SKM-1 (cell line): Measurements from ENCODE around the gene NYNRIN.

Experiments used
- DNase-seq: peaks from one replicate; lab custom pipeline; 2025; ENCODE audit not compliant: unreplicated experiment; lab: John Stamatoyannopoulos, UW

The NYNRIN gene

DNA sequence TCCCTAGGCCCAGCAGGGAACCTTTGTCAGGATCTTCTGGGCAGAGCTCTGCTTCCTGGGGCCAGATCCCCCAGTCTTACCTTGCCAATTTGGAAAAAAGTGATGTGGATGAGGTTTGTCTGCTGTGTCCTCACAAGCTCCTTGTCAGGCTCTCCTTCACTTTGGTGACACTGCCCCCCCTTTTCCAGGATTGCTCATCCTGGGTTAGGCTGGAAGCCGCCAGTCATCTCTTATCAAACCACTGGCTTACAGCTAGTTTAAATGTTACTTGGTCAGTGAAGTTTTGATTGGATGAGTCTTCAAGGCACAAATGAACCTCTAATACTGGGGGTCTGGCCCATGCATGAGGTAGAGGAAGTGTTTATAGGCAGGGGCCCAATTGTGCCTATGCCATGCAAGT is 15.3 kb downstream of the NYNRIN start:
- no peak for DNase-seq

DNA sequence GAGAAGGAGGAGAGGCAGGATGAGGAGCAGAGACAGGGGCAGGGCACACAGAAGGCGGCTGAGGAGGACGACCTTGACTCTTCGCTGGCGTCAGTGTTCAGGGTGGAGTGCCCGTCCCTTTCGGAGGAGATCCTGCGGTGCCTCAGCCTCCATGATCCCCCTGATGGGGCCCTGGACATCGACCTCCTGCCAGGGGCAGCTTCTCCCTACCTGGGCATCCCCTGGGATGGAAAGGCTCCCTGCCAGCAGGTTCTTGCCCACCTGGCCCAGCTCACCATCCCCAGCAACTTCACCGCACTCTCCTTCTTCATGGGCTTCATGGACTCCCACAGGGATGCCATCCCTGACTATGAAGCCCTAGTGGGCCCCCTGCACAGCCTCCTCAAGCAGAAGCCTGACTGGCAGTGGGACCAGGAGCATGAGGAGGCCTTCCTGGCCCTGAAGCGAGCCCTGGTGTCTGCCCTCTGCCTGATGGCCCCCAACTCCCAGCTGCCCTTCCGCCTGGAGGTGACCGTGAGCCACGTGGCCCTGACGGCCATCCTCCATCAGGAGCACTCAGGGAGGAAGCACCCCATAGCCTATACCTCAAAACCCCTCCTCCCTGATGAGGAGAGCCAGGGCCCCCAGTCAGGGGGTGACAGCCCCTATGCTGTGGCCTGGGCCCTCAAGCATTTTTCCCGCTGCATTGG is 16.1 kb downstream of the NYNRIN start:
- DNase-seq, result no peak

DNA sequence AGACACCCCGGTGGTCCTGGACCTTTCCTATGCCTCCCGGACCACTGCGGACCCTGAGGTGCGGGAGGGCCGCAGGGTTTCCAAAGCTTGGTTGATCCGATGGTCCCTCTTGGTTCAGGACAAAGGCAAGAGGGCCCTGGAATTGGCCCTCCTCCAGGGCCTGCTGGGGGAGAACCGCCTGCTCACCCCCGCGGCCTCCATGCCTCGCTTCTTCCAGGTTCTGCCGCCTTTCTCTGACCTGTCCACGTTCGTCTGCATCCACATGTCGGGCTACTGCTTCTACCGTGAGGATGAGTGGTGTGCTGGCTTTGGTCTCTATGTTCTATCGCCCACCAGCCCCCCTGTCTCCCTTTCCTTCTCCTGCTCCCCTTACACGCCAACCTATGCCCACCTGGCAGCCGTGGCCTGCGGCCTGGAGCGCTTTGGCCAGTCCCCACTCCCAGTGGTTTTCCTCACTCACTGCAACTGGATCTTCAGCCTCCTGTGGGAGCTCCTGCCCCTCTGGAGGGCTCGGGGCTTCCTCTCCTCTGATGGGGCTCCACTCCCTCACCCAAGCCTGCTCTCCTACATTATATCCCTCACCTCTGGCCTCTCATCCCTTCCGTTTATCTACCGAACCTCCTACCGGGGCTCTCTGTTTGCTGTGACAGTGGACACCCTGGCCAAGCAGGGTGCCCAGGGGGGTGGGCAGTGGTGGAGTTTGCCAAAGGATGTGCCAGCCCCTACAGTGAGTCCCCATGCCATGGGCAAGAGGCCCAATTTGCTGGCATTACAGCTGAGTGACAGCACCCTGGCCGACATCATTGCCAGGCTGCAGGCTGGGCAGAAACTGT is 16.8 kb downstream of the NYNRIN start:
- DNase-seq, result no peak

DNA sequence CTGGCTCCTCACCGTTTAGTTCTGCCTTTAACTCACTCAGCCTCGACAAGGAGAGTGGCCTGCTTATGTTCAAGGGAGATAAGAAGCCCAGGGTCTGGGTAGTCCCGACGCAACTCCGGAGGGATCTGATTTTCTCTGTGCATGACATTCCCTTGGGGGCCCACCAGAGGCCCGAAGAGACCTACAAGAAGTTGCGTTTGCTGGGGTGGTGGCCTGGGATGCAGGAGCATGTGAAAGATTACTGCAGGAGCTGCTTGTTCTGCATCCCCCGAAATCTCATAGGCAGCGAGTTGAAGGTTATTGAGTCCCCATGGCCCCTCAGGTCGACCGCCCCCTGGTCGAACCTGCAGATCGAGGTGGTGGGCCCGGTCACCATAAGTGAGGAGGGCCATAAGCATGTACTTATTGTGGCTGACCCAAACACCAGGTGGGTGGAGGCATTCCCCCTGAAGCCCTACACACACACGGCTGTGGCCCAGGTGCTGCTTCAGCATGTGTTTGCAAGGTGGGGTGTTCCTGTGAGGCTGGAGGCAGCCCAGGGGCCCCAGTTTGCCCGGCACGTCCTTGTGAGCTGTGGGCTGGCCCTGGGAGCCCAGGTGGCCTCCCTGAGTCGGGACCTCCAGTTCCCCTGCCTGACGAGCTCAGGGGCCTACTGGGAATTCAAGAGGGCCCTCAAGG is 17.6 kb downstream of the NYNRIN start:
- DNase-seq, result no peak

DNA sequence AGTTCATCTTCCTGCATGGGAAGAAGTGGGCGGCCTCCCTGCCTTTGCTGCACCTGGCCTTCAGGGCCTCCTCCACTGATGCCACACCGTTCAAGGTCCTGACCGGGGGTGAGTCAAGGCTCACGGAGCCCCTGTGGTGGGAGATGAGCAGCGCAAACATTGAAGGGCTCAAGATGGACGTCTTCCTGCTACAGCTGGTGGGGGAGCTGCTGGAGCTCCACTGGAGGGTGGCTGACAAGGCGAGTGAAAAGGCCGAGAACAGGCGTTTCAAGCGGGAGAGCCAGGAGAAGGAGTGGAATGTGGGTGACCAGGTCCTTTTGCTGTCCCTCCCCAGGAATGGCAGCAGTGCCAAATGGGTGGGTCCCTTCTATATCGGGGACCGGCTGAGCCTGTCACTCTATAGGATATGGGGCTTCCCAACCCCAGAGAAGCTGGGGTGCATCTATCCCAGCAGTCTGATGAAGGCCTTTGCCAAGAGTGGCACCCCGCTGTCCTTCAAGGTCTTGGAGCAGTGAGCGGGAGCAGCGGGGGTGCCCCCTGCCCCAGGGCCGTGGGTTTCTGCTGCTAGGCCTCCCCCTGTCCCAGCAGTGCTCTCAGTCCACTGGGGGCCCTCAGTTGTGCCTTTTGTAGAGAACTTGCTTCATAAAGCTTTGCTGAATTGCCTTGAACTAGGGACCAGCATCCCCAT is 18.3 kb downstream of the NYNRIN start:
- DNase-seq, result no peak

DNA sequence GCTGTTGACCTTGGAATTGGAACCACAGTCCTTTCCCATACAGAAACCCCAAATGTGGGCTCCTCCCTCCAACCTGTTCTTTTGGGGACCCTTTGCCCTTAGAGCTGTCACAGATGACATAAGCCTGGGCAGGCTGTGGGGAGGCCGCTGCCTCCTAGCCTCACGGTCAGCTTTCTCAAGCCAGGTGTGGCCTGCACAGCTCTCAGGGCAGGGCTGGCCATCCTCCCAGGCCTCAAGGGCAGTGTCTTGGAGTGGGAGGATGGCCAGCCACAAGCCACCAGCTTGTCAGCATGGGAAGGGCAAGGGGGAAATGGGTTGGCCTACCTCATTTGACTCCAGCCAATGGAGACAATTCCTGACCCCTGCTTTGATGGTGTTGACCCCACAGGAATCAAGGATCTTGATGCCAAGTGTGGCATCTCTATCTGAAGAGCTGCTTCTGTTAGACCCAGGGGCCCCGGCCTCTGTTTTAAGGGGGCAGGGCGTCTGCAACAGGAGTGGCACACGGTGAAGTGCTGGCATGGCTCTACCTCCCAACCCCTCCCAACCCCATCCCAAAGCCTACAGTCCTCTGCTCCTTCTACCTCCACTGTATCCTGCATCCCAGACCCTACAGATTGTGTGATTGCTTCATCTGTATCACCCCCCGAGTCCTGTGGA is 19.2 kb downstream of the NYNRIN start:
- DNase-seq, result no peak

DNA sequence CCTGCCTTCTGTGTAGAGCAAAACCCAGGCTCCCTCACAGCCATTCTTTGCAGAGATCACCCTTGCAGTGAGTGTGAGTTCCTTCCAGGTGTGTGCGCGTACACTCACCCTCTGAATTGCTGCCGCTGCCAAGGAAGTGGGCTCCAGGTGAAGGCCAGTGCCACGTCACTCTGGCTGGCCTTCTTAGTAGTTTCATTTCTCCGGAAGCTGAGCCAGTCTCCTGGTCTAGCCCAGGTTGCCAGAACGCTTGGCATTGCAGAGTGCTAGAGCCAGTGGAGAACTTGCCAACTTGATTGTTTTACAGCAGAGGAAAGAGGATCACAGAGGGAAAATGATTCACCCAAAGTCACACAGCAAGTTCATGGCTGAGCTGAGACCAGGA is 19.7 kb downstream of the NYNRIN start:
- no peak for DNase-seq

DNA sequence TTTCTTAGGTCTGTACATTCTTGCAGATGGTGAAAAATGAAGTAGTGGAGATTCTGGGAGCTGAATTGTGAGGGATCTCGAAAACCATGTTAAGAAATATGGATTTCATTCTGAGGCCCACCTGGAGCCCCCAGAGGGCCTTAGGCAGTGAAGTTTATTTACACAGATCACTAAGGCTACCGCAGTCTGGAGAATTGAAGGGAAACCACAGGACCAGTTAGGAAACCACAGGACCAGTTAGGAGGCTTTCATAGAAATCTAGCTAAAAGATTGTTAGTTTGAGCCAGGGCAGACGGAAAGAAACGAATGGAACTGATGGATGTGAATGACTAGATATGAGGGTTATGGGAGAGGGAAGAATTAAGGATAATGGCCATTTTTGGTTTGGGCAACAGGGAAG is 23.5 kb downstream of the NYNRIN start:
- DNase-seq, result no peak

DNA sequence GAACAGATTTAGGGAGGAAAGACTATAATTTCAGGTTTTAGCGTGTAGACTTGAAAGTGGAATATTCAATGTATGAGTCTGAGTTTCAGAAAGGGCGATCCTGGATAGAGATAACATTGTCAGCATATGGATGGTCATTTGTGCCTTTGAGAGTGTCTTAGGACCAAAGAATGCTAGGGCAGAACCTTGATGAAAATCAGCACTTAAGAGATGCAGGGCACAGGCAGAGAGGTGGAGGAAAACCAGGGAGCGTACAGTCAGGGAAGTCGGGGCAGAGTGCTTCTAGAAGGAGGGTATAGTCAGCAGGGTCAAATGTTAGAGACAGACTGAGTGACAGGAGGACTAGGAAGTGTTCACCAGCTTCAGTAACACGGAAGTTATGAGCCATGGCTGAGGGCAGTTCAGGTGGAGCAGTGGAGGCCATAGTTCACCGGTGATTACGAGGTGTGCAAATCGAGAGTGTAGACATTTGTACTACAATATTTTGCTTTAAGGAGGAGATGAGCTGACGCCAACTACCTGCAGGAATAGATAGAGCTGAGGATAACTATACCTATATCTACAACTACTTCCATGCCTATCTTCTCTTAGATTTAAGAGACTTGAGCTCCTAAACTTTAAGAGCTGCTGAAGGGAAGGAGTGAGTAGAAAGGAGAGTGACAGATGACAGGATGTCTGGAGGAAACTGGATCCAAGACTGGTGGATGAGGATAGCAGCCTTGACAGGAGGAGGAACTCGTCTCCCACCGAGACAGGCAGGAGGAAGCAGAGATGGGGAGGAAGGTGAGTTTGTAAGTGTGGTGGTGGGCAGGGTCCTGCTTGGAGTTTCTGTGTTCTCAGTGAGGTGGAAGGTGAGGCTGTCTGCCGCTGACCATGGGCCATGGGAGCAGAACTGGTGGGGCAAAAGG is 24.1 kb downstream of the NYNRIN start:
- DNase-seq, result no peak

DNA sequence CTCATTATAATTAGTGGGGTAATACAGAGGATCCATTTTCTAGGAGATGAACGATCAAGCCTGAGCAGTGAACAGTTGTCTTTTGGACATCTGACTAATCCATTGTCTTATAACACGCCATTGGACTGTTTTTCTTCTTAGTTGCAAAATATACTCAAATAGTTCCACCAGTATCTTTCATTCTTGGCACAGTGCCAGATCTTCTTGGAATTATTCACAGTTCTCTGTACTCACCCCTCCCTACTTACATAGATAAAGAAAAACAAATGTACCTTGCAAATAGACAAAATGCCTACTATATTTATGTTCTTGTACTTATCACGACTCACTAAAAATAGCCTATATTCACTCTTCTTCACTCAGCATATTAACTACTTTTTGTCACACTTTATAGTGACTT is 26.9 kb downstream of the NYNRIN start:
- DNase-seq, result no peak

DNA sequence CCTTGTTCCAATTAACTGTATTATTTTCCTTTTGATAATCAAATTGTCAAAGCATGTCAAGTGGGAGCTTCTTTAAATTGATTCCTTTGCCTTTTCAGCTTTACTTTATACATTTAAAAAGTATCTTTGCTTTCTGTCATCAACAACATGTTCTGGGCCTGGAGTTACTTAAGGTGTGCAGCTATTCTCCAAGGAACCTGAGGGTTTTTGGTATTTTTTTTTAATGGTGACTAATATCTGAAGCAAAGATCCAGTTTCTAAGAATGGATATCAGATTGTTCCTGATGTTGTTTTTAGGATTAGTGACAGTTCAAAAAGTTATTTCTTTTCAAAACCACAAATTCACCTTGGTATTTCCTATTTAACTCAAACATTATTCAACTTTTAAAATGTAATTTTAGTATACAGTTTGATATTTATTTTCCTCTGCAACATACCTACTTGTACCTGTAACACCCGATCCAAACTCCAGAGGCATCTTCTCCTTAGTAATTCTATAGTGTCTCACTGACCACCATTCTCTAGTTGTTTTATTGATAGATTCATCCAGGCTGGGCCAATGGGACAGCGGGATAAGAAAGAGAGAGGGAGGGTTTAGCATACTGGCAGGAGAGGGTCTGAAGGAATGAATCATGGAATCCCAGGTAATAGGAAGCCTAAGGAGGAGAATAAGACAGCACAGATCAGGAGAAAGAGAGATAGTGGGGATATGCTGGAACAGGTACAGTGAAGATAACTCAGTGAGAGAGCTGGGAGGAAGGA is 27.5 kb downstream of the NYNRIN start:
- DNase-seq, result no peak

DNA sequence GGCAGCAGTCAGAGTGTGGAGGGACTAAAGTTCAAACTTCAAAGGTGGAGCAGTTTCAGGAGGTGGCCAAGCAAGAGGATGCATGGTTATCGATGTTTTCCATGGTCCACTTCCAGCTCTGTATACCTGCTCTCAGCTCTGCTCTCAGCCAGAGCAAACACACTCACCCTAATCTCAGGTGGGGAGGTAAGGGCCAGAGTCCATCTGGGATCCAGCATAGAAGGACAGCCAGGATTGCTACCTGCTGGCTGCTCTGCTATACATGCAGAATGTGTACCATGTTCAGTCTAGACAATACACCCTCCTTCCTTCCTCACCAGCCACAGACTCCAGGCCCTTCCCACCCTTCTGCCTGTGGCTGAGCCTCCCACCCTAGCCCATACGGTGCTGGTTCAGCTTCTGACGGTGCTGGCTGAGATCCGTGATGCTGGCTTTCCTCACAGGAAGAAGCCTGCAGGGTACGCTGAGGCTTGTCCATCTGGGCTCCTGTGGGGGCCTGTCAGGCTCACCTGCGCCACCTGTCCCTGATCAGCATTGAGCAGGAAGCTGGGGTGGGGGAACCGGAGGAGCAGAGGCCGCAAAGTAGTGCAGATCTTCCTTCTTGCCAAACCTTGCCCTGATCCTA is 28.2 kb downstream of the NYNRIN start:
- DNase-seq, result no peak

DNA sequence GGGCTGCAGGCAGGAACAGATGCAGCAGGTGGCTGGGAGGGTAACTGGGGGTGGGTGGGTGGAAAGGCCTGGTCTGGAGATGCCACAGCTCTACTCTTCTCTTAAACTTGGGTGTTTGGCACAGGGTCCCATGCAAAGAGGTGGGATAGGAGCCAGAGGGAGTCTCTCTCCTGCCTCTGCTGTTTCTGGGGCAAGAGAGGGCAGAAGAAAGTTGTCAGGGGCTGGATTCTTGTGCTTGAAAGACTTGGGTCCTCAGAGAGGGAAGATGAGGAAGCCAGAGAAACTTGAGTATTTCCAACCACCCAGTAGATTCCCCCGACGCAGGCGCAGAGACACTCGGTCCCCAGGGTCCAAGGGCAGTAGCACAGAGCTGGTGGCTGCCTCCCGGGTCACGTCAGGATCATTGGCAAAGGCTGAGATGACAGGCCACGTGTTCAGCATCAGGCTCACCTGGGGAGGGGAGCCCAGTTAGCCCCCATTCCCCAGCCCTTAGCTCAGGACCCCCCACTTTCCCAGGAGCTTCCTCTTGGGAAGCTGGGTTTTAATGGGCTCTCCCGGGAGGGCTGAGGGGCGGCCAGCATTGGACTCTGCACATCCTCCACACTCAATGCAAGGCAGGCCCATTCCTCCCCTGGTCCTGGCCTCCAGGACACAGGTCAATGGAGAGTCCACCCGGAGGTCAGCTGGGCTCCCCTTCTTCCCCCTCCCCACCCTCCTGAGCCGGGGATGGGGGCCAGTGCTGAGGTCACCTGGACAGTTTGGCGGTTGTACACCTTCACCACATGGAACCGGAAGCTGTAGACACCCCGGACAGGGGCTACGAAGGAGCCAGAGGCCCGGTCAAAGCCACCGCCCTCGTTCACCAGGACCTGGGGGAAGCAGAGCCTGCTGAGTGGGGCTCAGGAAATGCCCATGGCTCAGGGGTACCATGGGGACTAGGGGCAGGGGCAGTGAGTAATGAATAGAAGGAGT is 29.0 kb downstream of the NYNRIN start:
- no peak for DNase-seq

DNA sequence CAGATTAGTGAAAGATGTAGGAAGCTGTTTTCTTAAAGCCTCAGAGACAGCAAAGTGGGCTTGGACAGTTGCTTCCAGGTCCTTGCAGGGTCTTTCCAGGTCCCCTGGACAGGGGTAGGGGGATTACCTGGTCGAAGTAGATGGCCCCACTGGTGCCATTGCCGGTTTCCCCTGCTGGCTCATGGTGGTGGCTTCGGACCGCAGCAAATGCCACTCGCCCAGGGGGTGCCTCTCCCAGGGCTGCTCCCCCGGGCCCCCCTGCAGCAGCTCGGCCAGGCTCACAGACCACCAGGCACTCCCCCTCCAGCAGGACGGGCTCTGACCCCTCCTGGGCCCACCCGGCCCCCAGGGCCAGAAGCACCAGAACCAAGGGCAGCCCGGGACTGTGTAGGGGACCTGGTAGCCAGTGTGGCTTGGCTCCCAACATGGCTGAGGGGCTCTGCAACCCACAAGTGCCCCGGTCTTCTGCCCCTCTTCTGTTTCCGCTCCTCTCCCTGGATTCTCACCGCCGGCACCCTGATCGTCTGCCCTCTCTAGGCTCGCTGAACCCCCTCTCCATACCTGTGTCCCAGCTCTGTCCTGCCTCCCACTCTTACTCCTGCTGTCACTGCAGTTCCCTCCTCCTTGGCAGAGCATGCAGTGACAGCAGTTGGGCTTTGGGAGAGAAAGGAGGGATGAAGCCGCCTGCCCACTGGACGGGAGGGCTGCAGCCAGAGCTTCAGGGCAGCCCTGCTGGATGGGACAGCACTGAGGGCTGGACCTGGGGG is 30.0 kb downstream of the NYNRIN start:
- DNase-seq, result no peak

DNA sequence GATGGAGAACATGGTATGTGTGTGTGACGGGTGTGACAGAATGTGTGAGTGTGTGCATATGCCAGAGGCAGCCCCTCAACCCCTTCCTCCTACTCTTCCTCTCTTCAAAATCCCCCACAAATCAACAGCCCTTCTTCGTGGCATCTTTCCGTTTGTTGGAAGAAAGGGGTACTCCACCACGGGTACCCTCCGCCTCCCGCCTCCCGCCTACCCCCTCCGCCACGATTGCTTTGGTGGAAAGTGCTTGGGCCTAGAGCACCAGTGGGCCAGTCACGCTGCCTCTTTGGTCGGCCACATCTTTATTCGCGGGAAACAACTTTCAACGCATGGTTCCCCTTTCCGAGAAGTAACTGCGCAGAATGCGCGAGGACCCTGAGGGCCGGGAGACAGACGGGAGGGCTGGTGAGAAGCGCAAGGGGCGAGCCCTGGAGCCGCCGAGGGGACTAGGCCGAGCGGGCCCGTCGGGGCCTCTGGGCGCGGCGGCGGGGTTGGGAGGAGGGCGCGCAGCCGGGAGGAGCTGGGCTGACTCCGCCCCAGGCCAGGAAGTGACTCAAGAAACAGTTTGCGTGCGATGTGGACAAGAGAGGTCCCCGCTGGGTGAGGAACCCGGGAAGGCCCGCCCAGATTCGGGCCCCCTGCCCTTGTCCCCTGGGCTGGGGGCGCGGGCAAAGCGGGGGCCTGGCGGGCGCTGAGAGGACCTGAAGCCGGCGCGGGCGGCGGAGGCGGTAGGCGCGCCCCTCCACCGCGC is 30.8 kb downstream of the NYNRIN start, which contains the start of the genes CBLN3 and KHNYN:
TSS of gene CBLN3 (minus strand) at position 274 of the 748 bp plus-strand sequence. CDS start 614 bp downstream, outside the sequence.
TSS of gene KHNYN (plus strand) at position 560 of the 748 bp plus-strand sequence. CDS start 777 bp downstream, outside the sequence.
- DNase-seq, result peak; percentile 31

DNA sequence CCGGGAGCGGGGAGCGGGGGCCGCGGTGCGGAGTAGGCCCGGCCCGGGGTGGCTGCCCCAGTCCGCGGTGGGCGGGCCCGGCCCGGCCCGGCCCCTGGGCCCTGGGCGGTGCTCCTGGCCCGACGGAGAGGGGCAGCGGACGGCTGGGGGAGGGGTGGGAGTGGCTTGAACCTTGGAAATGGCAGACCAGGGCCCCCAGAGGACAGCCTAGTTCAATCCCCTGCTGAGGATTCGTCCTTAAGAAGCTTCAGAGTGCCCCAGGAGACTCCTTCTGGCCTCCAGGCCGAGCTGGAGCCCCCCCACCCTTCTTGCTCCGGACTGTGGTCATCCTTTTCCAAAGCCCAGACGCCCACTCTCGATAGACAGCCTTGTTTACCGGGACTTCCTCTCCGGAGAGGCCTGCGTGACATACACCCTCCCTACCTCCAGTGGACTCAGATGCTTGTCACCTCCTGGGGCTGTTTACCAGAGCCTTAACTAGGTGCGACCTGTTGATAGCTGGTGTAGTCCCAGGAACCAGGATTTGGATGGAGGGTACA is 31.4 kb downstream of the NYNRIN start:
- no peak for DNase-seq
